NCI-H1436 treated with DMSO at 0.1 percent for 48 hours (cell line): ENCODE results near the gene DOK6.

Source experiments
- DNase-seq: peaks from one replicate; lab custom pipeline; 2025; lab: John Stamatoyannopoulos, UW

DOK6 gene

DNA sequence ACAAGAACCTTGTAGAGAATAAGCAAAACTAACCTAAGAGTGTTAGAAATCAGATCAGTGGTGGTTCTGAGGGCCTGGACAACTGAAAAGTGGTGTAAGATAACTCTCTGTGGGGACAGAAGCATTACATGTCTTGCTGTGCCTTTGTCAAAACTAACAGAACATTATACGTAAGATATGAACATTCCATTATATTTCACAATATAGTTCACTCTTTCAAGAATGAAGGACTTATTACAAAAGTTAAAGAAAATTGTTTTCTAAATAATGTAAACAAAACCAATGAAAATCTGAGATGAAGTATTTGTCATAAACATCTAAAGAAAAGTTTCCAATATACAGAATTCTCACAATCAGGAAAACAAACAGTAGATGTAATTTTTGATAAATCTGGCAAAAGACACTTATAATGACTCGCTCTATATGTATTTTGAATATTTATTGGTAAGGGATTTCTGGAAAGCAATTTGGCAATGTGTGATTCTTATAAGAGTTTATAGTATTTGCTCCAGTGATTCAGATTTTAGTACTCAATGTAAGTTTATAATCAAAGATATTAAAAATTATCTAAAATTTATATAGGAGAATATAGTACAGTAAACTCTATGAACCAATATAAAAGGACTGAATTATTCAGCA is 288.6 kb downstream of the DOK6 start:
- no peak for DNase-seq

DNA sequence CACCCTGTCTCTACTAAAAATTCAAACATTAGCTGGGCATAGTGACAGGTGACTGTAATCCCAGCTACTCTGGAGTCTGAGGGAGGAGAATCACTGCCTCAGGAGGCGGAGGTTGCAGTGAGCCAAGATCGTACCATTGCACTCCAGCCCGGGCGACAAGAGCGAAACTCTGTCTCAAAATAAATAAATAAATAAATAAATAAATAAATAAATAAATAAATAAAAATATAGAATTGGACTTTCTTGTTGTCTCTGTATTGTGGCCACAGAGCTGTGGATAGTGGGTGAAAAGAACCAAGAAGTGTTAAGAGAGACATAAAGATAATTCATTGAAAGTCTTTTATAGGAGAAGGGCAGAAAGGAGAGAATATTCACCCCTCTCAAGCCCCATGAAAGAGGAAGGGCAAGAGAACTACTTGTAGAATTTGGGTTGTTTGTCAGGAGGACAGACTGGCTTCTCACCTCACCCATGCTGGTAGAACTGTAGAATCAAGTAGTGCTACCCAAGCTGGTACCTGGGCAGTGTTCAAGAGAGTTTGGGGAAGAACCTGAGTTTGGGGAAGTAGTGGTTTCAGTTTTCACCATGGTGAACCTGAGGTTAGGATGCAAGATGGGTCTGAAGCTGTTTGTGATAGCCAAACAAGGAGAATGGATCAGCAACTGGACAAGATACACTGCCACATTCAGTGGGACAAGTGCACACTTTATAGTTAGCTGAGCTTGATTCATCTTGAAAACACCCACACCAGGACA is 290.5 kb downstream of the DOK6 start:
- no peak for DNase-seq

DNA sequence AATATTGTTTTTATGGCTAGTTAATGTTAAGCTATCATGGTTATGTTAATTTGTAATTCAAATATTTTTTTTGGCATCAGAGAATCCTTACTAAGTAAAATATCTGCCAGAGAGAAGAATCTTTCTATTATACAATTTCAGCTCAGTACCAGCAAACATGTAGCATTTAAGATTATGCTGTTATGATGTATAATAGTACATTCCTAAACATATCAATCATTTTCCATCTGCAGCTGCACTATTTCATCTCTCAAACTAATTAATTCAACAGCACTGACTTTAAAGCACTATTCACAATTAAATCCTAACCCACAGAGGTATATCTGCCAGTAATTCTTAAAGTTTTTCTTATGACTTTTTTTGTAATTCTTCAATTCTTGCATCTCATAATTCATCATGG is 296.4 kb downstream of the DOK6 start:
- no peak for DNase-seq

DNA sequence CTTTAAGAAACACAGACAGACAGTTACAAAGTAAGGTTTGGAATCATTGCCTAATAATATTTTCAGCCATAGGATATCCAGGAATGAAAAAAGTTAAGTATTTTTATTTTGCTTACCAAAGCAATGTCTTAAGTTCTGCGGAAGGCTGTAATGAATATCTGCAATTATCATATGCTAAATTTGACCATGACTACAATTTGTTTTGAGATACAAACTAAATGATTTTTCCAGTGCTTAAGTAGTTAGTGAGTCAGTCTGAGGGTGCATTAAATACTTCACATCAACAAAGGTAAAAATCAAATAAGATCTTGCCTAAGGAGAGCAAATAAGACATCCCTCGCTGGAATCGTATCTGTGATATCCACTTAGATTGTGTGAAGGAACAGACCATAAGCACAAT is 297.0 kb downstream of the DOK6 start:
- DNase-seq, result no peak

DNA sequence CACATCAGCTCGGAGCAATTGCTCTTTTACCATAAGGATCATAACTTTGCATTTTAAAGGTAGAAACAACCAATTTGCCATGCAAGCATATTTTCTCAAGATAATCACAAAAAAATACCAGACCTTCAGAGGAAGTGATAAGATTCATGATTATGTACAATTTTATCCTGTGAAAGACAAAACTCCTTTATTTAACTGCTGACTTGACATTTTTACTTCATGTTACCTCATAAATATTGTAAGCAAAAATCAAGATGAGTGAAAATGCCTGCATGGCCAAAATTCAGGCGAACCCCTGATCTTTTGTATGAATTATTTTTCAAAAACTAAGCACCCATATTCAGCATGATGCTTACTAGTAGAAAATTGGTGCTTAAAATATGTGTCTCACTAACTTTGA is 300.6 kb downstream of the DOK6 start:
- DNase-seq, result no peak

DNA sequence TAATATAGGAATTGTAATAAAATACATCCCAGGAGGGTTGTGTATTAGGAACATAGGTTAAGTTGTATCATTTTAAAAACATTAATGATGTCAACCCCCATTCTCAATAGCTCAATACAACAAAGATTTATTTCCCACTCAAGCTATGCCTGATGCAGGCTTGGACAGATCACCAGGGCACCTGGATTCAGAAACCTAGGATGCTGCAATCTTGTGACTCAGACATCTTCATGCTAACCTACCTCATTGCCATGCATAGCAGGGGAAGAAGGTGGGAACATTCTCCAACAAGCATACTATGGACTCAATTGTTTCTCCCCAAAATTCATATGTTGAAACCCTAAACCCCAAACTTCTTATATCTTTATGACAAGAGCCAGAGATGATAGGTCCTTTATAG is 302.8 kb downstream of the DOK6 start:
- DNase-seq, result no peak

DNA sequence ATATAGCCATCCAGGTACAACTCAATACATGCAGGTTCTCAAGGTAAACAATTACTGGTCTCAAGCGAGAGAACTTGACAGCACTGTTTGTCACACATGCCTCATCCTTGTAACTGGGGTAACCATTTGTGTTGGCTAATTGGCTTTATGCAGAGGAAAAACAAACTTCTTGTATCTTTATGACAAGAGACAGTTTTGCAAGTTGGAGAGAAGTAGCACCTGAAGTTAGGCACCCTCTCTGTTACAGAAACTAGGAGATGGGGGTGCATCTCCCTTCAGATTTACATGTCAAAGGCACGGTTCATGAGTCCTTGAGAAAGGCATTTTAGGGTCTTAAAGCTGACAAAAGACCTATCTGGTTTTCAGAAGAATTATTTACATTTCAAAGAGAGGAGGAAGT is 305.3 kb downstream of the DOK6 start:
- DNase-seq, result no peak

DNA sequence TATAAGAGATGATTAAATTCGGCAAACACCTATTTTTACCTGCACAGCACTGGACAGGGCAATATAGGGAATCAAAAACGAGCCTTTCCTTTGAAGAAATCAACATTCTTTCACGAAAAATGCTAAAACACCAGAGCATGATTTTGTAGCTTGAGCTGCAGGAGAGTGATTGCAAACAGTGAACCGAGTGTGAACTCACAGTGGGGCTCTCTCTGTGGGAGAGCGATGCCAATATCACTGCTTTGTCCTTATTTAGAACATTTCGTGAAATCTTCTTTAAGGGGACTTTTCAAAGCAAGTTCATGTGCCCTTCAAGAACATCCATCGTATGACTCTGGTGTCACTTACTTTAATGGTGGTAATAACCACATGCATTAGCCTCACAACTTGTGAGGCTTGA is 308.2 kb downstream of the DOK6 start:
- DNase-seq, result no peak

DNA sequence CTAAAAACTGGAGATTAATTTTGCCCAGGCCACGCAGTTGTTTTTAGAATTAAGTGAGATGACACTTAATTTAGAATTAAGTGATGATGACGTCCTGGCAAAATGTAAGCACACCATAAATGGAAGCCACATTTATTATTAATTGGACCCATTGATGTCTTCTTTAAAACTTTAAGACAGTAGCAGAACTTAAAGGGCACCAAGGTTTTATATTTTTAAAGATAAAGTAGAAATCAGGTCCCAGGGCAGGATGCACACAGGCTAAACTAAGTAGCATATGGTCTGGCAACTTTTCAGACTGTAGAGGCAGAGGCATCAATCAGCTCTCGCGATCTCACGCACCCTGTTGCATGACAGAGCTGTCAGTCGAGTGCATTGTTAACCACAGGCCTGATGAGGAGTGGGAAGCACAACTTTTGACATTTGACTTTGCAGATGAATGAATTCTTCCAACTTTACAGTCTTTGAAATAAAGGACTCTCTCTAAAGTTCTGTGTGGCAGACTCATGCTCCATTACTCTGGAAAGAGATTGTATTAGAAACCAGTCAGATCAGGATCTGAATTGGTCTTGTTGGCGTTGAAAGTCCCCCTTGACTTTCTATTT is 314.6 kb downstream of the DOK6 start:
- DNase-seq, result no peak

DNA sequence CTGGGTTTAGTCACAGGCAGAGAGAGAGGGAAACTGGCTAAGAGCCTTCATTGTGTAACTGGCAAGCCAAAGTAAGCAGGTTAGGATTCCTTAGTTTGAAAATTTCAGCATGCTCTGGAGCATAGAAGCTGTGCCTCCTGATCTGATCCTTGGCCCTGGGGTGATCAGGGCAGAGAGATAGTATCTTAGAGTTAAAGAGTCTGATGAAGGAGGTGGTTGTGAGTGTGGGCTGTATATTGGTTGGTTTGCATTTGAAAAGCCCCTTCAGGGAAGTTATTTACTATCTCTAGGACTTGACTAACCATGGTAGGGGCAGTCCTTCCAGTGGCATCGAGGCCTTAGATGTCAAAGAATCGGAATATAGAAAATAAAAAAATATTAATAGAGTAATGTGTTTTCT is 316.9 kb downstream of the DOK6 start:
- no peak for DNase-seq

DNA sequence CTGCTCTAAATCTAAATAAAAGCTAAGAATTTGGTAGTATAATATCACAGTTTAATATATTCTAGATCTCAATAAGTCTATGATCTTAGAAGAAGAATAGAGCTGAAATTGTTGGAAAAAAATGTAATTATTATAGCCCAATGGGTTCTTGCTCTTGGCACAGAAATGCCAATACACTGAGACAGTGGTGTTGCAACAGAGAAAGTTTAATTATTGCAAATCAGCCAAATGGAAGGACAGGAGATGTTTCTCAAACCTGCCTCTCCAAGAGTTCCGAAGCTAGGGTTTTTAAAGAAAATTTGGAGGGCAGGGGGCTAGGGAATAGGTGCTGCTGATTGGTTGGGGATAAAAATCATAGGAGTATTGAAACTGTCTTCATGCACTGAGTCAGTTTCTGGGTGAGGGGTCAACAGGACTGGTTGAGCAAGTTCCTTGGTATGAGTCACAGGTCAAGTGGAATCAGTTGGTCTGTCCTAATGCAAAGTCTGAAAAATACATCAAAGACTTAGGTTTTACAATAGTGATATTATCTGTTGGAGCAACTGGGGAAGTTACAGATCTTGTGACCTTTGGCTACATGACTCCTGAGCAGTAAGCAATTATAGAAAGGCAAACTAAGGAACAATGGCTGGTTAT is 318.3 kb downstream of the DOK6 start:
- DNase-seq, result no peak

DNA sequence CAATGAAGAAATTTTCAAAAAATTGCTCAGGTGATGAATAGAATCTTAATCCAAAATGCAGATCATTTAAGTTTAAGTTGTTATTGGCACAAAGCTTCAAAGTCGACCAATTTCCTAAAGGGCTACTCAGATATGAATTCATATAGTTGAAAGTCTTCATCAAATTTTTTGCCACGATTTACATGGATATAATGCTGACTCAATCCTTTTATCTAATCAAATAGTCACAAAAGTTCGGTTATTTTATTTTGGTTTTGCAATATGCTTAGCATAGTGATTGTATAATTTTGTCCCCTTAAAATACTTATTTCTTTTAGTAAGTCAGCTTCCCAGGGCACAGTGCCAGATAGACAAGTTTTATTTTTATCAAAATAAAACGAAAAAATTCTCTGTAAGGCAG is 319.7 kb downstream of the DOK6 start:
- DNase-seq, result no peak

DNA sequence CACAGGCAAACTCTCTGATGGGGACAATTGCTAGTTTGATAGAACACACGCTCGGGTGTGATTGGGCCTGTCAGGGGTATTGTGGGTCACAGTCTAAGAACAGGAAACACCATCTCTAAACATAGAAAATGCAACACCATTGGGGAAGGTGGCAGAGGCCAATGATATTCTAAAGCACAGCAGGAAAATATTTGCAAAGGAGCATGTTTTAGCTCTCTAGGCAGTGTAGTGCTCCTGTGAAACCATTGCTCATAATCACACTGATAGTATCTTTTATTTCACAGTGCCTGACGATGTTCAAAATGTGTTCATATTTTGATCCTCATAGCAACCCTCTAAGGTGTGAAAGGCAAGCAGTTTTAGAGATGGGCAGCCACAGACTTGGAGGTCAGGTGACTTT is 322.7 kb downstream of the DOK6 start:
- no peak for DNase-seq

DNA sequence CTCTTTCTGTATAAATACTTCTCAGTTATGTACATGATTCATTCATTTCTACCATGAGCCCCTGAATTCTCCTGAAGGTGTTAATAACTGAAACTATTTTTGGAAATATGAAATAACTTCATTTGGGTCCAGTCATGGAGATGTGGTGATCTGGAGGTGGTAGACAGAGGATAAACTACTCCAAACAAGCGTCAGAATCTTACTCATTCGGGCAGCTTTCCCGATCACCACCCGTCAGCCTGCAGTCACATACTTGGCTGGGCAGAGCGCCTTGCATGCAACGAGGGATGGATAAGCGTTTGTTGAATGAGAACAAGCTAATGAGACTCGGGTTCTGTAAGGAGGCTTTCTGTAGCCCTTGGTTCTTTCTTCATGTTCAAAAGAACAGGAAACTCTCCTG is 324.3 kb downstream of the DOK6 start:
- DNase-seq, result no peak

DNA sequence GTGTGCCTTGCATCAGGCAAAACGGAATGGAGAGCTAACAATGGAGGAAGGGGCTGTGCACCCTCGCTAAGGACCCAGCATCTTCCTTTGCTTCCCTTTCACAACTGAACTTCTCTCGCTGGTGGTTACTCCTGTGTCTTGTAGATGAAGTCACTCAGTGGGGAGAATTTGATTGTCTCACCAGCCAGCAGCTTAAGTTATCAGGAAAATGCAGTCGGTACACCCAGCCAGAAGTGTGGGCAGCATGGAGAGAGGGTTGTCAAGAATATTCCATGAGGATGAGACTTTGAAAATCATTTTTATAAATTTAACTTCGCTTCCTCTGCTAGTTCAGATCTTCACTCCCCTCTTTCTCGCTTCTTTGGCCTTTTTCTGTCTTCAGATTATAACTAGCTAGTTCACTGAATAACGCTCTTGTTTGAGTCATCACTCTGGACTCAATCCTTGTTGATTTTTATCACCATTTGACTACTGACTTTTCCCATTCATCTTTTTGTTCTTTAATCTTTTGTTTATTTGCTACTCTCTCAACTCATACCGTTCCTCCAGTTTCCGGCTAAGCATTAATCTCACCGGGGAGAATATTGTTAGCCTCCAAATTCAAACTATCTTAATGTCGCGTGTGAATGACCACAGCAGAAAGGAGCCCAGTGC is 325.3 kb downstream of the DOK6 start:
- DNase-seq, result no peak

DNA sequence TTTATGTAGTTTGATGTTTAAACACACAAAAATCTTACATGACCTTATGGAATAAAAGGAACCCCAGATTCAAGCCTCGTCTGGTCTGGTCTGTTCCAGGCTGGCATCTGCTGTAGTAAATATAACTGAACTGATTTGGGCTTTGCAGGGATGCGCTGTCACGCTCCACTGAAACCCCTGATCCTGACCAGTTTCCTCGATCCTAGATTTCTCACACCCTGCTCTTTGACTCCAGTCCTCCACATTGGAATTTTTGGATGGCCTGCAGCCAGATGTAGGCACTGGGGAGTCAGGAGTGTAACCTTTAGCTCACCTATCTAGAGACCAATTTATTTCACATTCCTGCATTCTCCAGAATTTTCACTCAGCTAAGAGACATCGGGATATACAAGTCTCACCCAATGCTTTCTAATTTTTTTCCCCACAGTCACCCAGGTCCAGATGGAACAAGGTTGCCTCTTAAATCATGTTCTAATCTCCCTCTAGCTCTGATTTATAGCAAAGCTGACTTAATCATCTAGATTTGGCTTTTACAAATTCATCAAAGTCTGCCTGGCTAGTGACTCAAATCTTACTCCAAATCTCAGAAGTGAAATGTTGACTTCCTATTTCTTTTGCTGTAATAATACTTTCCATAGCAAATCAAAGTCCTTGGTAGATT is 327.4 kb downstream of the DOK6 start:
- DNase-seq, result no peak

DNA sequence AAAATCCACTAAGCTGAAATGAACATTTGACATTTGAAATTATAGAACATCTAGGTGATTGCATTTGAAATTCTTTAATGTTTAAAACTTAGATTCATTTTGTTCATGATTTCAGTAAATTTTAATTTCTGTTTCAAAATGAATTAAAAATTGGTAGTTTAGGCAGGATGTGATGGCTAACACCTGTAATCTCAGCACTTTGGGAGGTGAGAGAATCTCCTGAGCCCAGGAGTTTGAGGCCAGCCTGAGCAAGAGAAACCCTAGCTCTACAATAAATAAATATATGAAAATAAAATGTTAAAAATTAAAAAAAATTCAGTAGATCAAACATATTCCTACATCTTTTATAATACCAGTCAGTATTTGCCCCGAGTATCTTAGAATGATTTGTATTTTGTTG is 330.0 kb downstream of the DOK6 start:
- DNase-seq, result no peak

DNA sequence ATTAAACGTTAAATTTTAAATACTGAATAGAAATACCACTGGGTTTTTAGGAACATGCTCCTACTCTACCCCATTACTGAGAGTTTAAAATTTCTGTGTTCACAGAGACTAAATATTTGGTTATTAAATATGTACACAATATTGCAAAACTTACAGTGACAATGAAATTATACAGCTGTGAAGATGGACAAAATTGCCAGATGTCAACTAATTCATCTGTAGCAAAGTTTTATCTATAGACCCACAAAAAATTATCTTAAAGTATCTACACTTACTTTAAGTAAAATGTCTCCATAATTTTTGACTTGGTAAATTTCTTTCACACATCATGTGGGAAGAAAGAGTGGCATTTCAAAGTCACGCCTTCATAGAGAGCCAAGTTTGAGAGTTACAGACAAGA is 333.8 kb downstream of the DOK6 start:
- DNase-seq, result no peak

DNA sequence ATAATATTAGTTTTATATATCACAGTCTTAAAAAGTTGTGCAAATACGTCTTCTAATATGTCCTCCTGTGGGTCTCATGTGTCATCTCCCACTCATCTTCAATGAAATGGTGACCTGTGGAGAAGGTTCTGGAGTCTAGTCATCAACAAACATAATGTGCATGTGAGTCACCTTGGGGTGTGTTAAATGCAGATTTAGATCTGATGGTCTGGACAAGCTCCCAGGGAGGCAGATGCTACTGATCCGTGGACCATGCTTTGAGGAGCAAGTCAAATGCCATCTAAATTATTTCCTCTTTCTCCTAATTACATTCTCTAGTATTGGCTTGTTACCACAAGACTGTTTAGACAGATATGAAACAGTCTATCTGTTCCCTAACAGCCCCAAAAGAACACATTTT is 336.0 kb downstream of the DOK6 start:
- DNase-seq, result no peak

DNA sequence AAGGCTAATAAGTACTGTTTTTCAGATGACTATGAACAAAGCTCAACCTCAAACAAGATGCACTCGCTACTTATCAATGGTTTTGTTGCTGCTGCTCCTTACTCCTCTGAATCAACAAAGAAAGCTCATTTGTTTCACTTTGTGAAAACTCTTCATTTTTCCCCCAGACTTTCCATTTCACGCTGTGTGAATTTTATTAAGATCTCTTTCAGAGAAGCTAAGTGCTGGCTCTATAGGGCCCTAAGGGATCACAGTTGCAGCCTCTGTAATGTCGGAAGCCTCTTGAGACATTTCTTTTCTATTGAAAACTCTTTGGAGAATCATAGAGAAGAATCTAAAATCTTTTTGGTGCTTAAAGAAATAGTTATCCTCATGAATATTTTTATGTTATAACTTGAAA is 337.2 kb downstream of the DOK6 start:
- DNase-seq, result no peak

DNA sequence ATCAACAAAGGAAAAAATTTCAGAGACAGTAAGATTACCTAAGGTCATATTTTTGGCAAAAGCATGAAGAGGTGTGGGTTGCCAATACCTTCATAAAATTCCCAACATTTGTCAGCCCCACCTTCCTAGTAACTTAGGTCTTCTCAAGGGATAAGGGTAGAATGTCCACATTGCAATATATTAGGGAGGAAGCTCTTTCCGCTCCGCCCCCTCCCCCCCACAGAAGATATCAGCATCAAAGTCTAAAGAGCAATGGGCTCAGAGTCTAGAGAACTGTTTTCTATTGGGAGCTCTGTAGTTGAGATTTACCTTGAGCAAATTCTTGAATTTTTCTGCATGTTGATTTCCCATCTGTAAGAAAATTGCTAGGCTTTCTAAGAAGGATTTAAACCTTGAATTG is 346.7 kb downstream of the DOK6 start:
- DNase-seq, result no peak

DNA sequence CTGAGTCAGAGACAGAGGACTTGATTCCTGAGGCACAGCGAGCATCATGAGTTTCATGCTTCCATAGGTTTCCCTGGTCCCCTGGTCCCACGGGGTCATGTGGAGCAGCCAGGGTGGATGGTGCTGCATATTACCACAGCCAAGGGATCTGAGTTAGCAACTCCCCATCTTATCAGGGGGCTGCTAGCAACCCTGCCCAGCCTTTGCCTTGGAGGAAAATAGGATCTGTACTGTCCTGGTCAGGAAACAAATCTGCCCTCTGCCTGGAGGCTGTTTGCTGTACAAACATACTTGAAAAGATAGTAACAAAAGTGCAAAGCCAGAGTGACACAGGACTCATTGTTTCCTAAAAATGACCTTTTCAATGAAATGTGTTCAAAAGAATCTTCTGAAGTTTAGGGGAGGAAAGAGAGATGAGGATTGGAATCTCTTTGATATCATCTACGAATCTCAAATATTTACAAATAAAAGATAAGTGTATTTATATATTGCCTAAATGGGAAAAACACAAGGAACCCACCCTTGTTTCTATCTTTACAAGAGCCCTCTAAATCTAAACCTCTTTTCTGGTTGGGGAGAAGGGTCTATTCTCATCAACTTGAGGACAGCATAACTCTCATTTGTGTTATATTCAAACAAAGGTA is 352.2 kb downstream of the DOK6 start:
- DNase-seq, result no peak
